ENCODE measurements around the gene FGF11.

The FGF11 gene

DNA sequence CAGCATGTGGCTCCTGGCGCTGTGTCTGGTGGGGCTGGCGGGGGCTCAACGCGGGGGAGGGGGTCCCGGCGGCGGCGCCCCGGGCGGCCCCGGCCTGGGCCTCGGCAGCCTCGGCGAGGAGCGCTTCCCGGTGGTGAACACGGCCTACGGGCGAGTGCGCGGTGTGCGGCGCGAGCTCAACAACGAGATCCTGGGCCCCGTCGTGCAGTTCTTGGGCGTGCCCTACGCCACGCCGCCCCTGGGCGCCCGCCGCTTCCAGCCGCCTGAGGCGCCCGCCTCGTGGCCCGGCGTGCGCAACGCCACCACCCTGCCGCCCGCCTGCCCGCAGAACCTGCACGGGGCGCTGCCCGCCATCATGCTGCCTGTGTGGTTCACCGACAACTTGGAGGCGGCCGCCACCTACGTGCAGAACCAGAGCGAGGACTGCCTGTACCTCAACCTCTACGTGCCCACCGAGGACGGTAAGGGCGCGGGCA, 31.0 kb upstream of the FGF11 start:
- no peak for DNase-seq (ENCODE audit: low read depth in 2 of 2)

DNA sequence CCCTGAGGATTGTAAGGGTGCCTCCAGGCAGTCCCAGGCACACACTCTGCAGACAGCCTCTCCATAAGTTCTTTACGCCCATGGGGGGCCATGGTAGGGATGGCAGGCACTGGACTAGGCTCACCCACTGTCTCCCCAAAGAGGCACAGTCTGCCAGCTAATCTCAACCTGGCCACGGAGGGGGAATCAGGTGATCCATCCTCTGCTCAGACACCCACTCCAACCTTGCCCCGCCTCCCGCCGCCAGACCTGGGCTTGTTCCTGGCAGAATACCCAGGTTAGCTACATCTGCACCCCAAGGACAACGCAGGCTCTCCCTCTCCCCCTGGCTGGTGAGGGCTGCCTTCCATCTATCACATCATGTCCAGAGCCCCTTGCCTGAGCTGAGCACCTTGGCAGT, 30.4 kb upstream of the FGF11 start:
- DNase-seq (ENCODE audit: low read depth in 2 of 2): no peak

DNA sequence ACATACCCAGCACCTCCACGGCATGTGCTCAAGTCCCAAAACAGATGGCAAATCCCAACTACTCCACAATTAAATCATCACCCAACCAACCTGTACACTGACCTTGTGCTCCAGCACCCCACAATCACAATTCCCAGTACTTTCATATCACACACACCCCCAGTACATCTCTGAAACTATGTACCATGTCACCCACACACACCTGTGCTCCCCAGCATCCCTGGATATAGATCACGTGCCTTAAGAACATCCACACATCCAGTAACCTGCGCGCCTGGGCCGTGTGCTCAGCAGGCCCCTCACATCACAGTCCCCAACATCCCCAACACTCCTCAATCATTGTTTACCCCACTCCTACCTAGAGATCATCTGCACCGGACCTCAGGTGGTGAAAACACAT, 29.6 kb upstream of the FGF11 start:
- DNase-seq (ENCODE audit: low read depth in 2 of 2): no peak

DNA sequence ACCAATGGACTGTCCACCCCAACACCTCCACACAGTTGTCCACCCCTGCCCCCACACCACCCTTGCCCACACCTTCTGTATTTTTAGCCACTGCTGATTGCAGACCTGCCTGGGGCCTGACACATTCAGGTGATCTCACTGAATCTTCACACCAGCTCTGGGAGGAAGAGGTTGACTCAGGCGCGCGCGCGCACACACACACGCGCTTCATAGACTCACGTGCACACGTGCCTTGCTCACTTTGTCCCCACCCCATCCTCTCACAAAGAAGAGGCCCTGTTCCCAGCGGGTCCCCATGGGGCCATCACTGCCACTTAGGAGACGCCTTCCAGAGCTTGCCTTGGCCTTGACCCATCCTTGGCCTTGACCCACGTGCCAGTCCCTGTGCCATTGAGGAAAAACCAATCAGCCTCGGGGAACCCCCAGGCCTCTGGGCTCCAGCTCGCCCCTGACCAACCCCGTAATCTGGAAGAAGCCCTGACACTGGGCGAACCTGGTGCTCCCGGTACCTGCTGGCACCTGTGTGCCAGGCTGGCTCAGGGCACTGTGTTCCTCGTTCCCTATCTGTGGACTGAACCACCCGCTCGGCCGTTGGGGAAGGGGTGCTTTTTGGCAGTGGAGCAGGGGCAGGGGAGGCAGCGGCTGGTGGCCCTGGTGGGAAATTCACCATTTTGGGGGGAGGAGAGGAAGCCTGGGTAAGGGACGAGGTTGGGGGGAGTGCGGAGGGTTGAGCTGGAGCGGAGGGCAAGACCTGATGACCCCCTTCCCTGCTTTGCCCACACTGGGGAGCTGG, 28.5 kb upstream of the FGF11 start:
- no peak for DNase-seq (ENCODE audit: low read depth in 2 of 2)

DNA sequence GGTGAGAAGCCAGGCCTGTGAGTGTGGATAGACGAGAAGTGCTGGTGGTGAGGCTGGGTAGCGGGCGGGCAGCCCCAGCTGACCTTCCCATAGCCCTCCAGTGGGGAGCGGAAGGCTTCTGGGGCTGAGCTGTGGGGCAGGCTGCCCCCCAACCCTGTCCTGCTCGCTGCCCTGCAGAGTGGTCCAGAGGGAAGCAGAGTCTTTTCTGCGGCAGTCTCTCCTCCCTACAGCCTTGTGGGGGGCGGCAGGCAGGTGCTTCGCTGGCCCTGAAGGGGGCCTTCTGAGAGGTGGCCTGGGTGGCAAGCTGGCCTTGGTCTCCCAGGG, 27.9 kb upstream of the FGF11 start:
- no peak for DNase-seq (ENCODE audit: low read depth in 2 of 2)

DNA sequence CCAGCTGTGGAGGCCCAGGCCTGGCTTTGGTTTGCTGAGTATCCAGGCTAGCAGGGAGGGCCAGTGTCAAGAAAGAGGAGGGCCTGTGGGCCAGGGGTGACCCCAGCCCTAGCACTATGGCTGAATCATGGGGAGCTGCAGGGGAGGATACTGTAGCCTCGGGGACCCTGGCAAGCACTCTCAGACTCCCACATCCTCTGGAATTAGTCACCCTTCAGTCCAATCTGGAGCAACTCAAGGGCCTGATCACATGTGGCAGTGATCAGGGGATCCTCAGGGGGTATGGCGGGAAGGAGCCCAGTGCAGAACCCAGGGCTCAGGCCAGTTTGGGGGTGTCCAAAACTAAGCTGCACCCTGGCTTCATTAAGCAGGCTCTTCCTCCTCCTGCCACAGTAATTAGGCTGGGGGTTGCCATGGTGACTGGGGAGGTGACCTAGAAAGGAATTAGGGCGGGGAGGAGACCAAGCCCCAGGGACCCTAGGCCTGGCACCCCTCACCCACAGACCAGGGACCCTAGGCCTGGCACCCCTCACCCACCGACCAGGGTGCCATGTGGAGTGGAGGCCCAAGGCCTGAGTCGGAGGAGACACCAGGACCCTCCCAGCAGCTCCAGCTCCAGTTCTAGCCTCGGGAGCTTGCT, 25.8 kb upstream of the FGF11 start:
- no peak for DNase-seq (ENCODE audit: low read depth in 2 of 2)

DNA sequence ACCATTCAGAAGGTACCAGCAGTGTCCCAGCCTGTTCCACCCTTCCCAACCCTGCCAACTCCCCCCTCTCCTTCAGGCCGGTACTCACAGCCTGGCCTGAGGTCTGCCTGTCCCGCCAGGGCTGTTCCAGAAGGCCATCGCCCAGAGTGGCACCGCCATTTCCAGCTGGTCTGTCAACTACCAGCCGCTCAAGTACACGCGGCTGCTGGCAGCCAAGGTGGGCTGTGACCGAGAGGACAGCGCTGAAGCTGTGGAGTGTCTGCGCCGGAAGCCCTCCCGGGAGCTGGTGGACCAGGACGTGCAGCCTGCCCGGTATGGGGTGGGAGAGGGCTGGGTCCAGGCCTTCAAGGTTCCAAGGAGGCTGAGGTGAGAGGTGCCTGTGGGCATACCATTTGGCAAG, 24.5 kb upstream of the FGF11 start:
- no peak for DNase-seq (ENCODE audit: low read depth in 2 of 2)

DNA sequence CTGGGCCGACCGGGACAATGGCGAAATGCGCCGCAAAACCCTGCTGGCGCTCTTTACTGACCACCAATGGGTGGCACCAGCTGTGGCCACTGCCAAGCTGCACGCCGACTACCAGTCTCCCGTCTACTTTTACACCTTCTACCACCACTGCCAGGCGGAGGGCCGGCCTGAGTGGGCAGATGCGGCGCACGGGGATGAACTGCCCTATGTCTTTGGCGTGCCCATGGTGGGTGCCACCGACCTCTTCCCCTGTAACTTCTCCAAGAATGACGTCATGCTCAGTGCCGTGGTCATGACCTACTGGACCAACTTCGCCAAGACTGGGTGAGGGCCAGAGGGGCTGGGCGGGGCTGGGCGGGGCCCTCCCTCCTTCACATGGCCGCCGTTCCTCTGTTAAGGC, 23.5 kb upstream of the FGF11 start:
- DNase-seq (ENCODE audit: low read depth in 2 of 2): no peak

DNA sequence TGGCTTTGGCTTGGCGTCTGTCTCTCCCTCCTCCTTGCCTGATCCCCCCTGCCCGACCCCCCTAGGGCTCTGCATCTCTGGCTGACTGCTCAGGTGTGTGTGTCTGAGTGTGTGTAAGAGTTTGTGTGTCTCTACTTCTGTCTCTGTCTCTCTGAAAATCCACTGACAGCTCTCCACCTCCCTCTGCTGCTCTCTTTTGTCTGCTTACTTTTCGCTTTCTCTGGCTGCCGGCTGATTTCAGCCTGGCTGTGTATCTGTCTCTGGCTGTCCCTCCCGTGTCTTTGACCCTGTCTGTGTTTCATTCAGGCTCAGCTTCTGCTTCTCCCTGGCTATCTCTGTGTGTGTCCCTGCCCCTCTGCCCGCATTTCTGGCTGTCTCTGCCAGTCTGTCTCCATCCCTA, 23.0 kb upstream of the FGF11 start:
- DNase-seq (ENCODE audit: low read depth in 2 of 2): no peak

DNA sequence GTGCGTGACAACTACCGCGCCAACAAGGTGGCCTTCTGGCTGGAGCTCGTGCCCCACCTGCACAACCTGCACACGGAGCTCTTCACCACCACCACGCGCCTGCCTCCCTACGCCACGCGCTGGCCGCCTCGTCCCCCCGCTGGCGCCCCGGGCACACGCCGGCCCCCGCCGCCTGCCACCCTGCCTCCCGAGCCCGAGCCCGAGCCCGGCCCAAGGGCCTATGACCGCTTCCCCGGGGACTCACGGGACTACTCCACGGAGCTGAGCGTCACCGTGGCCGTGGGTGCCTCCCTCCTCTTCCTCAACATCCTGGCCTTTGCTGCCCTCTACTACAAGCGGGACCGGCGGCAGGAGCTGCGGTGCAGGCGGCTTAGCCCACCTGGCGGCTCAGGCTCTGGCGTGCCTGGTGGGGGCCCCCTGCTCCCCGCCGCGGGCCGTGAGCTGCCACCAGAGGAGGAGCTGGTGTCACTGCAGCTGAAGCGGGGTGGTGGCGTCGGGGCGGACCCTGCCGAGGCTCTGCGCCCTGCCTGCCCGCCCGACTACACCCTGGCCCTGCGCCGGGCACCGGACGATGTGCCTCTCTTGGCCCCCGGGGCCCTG, 22.2 kb upstream of the FGF11 start:
- DNase-seq (ENCODE audit: low read depth in 2 of 2): no peak

DNA sequence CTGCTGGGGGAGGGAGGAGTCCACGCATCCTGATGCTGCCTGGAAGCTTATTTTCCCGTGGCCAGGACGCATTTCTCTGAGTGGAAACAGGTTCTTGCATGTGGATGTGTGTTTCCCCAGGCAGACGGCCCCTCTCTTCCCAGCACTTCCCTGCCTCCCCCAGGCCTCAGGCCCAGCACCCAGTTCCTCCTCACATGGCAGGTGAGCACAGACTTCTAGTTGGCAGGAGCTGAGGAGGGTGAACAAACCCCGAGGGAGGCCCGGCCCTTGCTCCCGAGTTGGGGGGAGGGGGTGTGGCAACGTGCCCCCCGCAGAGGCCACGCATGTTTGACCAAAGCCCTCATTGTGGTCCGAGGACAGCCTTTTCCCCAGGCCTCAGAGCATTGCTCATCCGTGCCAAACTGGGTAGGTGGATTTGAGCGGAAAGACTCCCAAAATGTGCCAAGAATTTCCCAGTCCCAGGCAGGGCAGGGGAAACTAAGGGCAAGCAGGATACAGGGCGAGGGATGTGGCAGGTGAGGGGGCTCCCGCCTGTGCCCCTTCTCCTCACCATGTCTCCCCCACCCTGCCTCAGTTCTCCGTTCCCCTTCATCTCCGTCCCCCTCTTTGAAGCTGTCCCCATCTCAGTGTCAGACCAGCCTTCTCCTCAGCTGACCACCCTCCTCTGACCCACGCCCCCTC, 20.7 kb upstream of the FGF11 start:
- no peak for DNase-seq (ENCODE audit: low read depth in 2 of 2)

DNA sequence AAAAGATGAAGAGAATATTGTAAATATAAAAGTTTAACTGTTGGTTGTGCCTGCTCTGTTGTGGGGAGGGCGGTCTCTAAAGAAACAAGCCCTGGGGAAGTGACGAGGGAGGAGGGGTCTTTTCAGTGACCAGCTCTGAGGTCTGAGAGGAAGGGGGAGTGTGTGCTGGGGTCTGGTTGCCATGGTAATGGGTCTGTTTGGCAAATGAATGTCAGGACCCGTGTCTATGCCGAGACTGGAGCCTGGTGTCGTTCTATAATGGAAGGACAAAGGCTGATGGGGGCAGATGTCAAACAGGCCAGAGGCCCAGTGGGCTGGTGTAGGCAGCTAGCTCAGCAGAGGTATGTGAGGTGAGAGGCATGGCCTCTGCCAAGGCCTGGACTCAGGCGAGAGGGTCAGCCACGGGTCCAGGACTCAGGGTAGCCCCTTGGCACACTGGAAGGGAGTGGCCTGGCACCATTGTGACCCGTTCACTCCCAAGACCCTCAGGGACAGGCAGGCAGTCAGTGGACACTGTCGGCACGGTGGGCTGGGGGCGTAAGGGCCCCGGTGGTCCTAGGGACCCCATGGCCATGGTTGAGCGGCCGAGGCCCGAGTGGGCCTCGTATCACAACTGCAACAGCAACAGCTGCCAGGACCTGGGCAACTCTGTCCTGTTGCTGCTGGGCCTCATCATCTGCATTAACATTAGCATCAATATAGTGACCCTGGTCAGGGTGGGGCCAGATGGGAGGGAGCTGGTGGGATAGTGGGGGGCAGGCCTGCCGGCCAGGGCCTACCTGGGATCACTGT, 19.3 kb upstream of the FGF11 start, which contains the start of gene SPEM1:
Gene SPEM1 (plus strand): TSS at position 506 of the 792 bp plus-strand sequence. CDS start 61 bp downstream, at position 567.
- no peak for DNase-seq (ENCODE audit: low read depth in 2 of 2)

DNA sequence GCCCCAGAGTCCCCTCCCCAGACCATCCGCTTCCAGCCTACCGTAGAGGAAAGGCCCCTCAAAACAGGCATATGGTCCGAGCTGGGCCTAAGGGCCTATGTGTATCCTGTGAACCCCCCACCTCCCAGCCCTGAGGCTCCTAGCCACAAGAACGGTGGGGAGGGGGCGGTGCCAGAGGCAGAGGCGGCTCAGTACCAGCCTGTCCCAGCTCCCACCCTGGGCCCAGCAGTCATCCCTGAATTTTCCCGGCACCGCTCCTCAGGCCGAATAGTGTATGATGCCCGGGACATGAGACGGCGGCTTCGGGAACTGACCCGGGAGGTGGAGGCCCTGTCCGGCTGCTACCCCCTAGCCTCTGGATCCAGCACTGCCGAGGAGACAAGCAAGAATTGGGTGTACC, 18.1 kb upstream of the FGF11 start:
- no peak for DNase-seq (ENCODE audit: low read depth in 2 of 2)

DNA sequence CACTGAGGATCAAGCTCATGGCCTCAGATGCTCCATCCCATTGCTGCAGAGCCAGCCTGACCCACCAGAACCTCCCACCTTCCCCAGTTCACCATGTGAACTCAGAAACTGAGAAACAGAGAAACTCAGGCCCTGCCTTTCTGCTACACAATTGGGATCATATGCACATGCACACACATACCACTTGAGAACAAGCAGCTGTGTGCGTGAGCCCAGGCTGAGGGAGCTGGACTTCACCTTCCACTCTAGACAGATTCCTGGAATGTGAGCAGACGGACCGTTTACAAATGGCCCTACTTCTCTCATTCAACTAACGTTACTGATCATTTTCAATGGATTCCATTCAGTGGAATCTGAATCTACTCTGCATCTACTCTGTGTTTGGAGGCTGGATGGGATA, 15.6 kb upstream of the FGF11 start:
- no peak for DNase-seq (ENCODE audit: low read depth in 2 of 2)

DNA sequence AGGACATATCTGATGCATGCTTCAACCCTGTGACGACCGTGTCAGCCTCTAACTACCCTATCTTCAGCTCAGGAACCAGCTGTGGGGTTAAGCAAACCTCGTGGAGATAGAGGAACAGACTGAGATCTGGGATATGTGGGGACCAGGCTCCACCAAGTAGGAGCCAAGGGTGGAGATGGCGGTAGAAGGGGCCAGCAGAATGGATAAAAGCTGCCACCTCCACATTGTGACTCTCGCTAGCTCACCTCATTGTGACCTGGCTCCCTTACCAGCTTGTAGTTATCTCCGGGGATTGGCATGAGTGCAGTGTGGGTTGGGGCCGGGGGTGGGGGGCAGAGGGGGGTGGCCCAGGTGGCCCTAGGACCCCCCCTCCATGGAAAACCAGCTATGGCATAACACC, 14.0 kb upstream of the FGF11 start, which contains the start of gene SPEM2:
Gene SPEM2 (plus strand): TSS at position 301 of the 400 bp plus-strand sequence. CDS start 73 bp downstream, at position 374.
- no peak for DNase-seq (ENCODE audit: low read depth in 2 of 2)

DNA sequence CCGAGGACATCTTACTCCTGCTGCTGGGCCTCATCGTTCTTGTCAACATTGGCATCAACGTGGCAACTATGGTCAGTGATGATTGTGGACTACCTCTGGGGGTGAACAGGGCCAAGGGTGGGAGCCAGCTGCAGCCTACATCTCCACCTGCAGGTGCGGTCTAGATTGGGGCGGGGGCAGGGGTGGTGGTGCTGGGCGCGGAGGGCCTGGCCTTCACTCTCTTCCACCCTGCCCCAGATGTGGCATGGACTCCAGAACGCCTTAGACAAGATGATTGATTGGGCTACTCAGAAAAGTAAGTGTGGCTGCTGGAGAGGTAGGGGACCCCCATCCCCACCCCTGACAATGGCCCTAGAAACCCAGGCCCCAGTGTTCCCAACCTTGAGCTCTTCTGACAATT, 13.6 kb upstream of the FGF11 start:
- DNase-seq (ENCODE audit: low read depth in 2 of 2): no peak

DNA sequence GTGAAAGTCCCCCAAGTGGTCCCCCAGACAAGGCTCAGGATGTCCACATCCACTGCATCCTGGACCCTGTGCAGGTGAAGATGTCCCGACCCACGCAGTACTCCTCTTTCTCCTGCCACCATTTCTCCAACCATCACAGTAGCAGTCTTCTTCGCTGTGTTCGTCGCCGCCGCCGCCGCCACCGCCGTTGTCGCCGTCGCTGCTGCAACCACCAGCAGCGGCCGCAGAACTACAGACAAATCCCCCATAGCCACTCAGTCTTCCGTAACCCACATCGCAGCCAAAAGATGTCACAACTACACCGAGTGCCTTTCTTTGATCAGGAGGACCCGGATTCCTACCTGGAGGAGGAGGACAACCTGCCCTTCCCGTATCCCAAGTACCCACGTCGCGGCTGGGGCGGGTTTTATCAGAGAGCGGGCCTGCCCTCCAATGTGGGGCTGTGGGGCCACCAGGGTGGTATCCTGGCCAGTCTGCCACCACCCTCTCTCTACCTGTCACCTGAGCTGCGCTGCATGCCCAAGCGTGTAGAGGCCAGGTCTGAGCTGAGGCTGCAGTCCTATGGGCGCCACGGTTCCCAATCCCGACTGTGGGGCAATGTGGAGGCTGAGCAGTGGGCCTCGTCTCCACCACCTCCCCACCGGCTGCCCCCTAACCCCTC, 13.0 kb upstream of the FGF11 start:
- no peak for DNase-seq (ENCODE audit: low read depth in 2 of 2)

DNA sequence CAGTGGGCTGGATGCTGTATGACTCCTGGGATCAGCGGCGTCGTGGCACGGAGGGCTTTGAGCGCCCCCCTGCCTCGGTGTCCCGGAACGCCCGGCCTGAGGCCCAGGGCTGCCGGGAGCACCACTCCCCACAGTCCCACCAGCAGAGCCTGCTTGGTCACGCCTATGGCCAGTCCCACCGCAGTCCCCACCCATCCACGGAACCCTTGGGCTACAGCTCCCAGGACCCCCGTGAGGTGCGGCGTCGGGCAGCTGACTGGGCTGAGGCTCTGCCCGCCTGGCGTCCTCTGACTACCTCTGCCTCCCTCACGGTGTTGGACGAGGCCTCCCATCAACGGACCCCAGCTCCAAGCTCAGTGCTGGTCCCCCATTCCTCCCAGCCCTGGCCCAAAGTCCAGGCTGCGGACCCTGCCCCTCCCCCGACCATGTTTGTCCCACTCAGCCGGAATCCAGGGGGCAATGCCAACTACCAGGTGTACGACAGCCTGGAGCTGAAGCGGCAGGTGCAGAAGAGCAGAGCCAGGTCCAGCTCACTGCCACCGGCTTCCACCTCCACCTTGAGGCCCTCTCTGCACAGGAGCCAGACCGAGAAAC, 12.3 kb upstream of the FGF11 start:
- DNase-seq (ENCODE audit: low read depth in 2 of 2): no peak

DNA sequence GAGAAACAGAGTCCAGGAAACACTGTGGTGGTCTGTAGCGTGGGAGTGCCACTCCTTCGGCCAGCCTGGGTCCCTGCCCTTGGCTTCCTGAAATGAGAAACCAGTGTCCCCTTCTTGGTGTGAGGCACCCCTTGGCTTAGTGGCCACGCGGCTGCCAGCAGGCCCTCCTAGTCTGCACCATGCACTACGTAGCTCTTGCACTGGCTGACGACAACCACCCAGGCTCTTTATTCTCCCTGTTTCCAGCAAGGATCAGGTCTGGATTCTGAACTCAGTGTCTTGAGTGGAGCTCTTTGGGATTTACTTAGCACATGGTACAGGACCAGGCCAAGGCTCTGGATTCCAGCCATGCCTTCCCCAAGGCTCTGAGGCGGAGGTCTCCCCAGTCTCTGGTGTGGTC, 11.8 kb upstream of the FGF11 start:
- no peak for DNase-seq (ENCODE audit: low read depth in 2 of 2)

DNA sequence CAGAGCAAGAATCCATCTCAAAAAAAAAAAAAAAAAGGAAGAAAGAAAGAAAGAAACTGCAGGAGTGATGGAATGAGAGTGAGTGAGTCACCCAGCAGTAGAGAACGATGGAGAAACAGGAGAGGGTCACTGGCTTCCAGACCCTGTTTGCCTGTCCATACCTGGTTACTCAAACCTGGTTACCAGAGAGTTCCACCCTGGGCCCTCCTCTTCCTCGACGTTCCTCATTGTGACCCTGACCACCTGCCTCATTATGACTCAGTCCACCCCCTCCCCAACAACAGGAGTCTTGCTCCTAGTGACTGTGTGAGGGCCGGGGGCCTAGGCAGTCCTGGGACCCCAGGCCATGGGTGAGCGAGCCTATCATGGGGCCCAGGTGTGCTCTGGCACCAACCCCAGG, 10.8 kb upstream of the FGF11 start, which contains the start of gene SPEM3:
Gene SPEM3 (plus strand): TSS at position 301 of the 400 bp plus-strand sequence. CDS start 46 bp downstream, at position 347.
- DNase-seq (ENCODE audit: low read depth in 2 of 2): no peak

DNA sequence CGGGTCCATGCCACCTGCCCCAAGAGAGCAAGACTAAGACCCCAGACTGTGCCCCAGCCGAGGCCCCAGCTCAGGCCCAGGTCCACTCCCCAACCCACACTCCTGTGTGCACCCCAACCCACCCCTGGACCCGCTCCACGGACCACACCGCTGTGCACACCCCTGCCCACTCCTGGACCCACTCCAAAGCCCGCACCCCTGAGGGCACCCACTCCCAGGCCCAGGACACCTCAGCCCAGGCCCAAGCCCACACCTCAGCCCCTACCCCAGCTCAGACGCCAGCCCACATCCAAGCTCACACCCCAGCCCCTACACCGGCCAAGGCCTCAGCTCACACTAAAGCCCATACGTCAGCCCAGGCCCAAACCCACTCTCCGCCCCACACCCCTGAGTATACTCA, 9.6 kb upstream of the FGF11 start:
- no peak for DNase-seq (ENCODE audit: low read depth in 2 of 2)
